Nephron (organoid): ENCODE results near the gene LSR.
"Not testable (repeated sequence)": the region's sequence is repeated elsewhere in the genome, so short reads cannot be mapped to it uniquely, and the experiment has no call there.

Experiments used
- H3K27ac Mint-ChIP-seq, 3 experiments: 2 replicates each; pipeline ENCODE4 v1.8.0; 2020; ENCODE audit warnings: mixed read lengths in 3 of 3, mild to moderate bottlenecking in 2 of 3, moderate library complexity in 1 of 3
- H3K27me3 Mint-ChIP-seq: 2 replicates; pipeline ENCODE4 v1.8.0; 2021; ENCODE audit warnings: low read depth, mild to moderate bottlenecking, moderate library complexity, mixed read lengths
- H3K36me3 Mint-ChIP-seq: 2 replicates; pipeline ENCODE4 v1.8.0; 2020; ENCODE audit warnings: low read depth, mixed read lengths
- H3K4me1 Mint-ChIP-seq: 2 replicates; pipeline ENCODE4 v1.8.0; 2020; ENCODE audit warnings: mixed read lengths
- H3K4me3 Mint-ChIP-seq, 3 experiments: 2 replicates each; pipeline ENCODE4 v1.8.0; 2020; ENCODE audit warnings: mild to moderate bottlenecking in 3 of 3, mixed read lengths in 3 of 3, moderate library complexity in 2 of 3
- H3K9me3 Mint-ChIP-seq: 2 replicates; pipeline ENCODE4 v1.8.0; 2020; ENCODE audit warnings: mixed read lengths
- CTCF ChIP-seq, 3 experiments: fragments of 200-600 bp; sonication (generic); IDR thresholded peaks; one replicate each; pipeline ENCODE4 v1.5.0; 2021; ENCODE audit warnings: antibody characterized with exemption in 3 of 3; ENCODE audit not compliant: unreplicated experiment in 3 of 3

The LSR gene

GRCh38 chr19:35228177-35228930 is 20.4 kb upstream of the LSR start, which contains the start of gene FAM187B:
Gene FAM187B (minus strand): TSS chr19:35228739. CDS start chr19:35228680, 59 bp downstream.
- Mint-ChIP-seq H3K27me3 (peaks cover 19% of the 10 kb centered on the region), H3K4me1 (no peaks in the 10 kb centered on the region), H3K4me3 (no peak within 1 kb of the TSS)

GRCh38 chr19:35229601-35230000 is 19.2 kb upstream of the LSR start:
- Mint-ChIP-seq H3K36me3 (no peaks in the 10 kb centered on the region), H3K4me1 (no peaks in the 10 kb centered on the region), H3K27me3 (peaks cover 19% of the 10 kb centered on the region), H3K27ac (no peak overlapping the region), H3K4me3 (no peak overlapping the region), H3K9me3 (peaks cover 2% of the 10 kb centered on the region)
- no peak for TF ChIP-seq CTCF (IDR thresholded peaks at IDR 0.05; ENCODE audit: unreplicated experiment in 3 of 3)

More at GRCh38 chr19:35228177-35228930, 20.4 kb upstream of the LSR start, which contains the start of gene FAM187B:
- Mint-ChIP-seq H3K27ac (no peak within 1 kb of the TSS), H3K36me3 (no peaks in the 10 kb centered on the region), H3K9me3 (peaks cover 2% of the 10 kb centered on the region)
- TF ChIP-seq CTCF (IDR thresholded peaks at IDR 0.05; ENCODE audit: unreplicated experiment in 3 of 3), result no peak

GRCh38 chr19:35231956-35232645 is 16.7 kb upstream of the LSR start:
- Mint-ChIP-seq H3K27ac (no peak overlapping the region), H3K4me1 (no peaks in the 10 kb centered on the region), H3K27me3 (peaks cover 14% of the 10 kb centered on the region), H3K9me3 (peaks cover 6% of the 10 kb centered on the region), H3K36me3 (no peaks in the 10 kb centered on the region), H3K4me3 (no peak overlapping the region)
- no peak for TF ChIP-seq CTCF (IDR thresholded peaks at IDR 0.05; ENCODE audit: unreplicated experiment in 3 of 3)

GRCh38 chr19:35232912-35233311 is 15.9 kb upstream of the LSR start:
- no peak for TF ChIP-seq CTCF (IDR thresholded peaks at IDR 0.05; ENCODE audit: unreplicated experiment in 3 of 3)
- Mint-ChIP-seq H3K9me3 (peaks cover 9% of the 10 kb centered on the region), H3K27me3 (peaks cover 11% of the 10 kb centered on the region), H3K27ac (no peak overlapping the region), H3K4me1 (no peaks in the 10 kb centered on the region), H3K4me3 (no peak overlapping the region), H3K36me3 (no peaks in the 10 kb centered on the region)

GRCh38 chr19:35236638-35237400 is 12.0 kb upstream of the LSR start:
- Mint-ChIP-seq H3K4me3 (no peak overlapping the region), H3K36me3 (no peaks in the 10 kb centered on the region), H3K4me1 (no peaks in the 10 kb centered on the region), H3K27ac (no peak overlapping the region), H3K27me3 (peaks cover 11% of the 10 kb centered on the region), H3K9me3 (peaks cover 23% of the 10 kb centered on the region)
- TF ChIP-seq CTCF (IDR thresholded peaks at IDR 0.05; ENCODE audit: unreplicated experiment in 3 of 3), result no peak

- not testable (repeated sequence) for H3K27ac Mint-ChIP-seq, H3K4me1 Mint-ChIP-seq
Measured at GRCh38 chr19:35239597-35239996, 9.2 kb upstream of the LSR start.

More at GRCh38 chr19:35239597-35239996, 9.2 kb upstream of the LSR start:
- Mint-ChIP-seq H3K27me3 (peaks cover 28% of the 10 kb centered on the region), H3K9me3 (peaks cover 35% of the 10 kb centered on the region)
- not testable (repeated sequence) for H3K4me3 Mint-ChIP-seq, H3K36me3 Mint-ChIP-seq
